AG04449 (cell line): Measurements from ENCODE around the gene PADI2.

Source experiments
- CTCF ChIA-PET: fragments of 350-600 bp; formaldehyde crosslinking; extraction: SDS; loops from one replicate; lab custom pipeline; 2021; ENCODE audit warnings: antibody characterized with exemption; lab: Yijun Ruan, JAX
- POLR2A ChIA-PET: fragments of 400-600, 350-600 bp; formaldehyde crosslinking; extraction: SDS; loops from one replicate; lab custom pipeline; 2020; ENCODE audit warnings: antibody characterized with exemption, inconsistent platforms; lab: Yijun Ruan, JAX
- DNase-seq: peaks from one replicate; pipeline ENCODE4 v3.0.0-alpha.2; 2010; ENCODE audit warnings: low read depth, low spot score
- H3K4me3 ChIP-seq: 2 replicates; pipeline ENCODE4 v1.5.1; 2011; ENCODE audit warnings: low read depth, mild to moderate bottlenecking, control low read depth, low read length
- CTCF ChIP-seq: IDR thresholded peaks from one replicate; pipeline ENCODE4 v1.5.1; 2011; ENCODE audit warnings: mild to moderate bottlenecking, moderate library complexity, low read length, control low read depth, inconsistent platforms; ENCODE audit not compliant: insufficient read depth; ENCODE audit errors: missing control alignments

PADI2 gene

GRCh38 chr1:17070163-17070525 is 49.1 kb downstream of the PADI2 start:
- ChIA-PET CTCF (interaction anchor here (1.4 kb wide), 1 partner anchor 10 kb away, joined by 6 read pairs; no protein-coding TSS in a partner anchor), POLR2A (no interaction called here)
- TF ChIP-seq CTCF, result no peak
- H3K4me3 ChIP-seq, result no peak overlapping the region
- no peak for DNase-seq

GRCh38 chr1:17069452-17070162 is 49.6 kb downstream of the PADI2 start:
- no peak for TF ChIP-seq CTCF
- no peak for DNase-seq
- H3K4me3 ChIP-seq, result no peak overlapping the region
- CTCF ChIA-PET, result interaction anchor here (1.4 kb wide), 1 partner anchor 9 kb away, joined by 6 read pairs; no protein-coding TSS in a partner anchor
- POLR2A ChIA-PET, result no interaction called here

- no peak for TF ChIP-seq CTCF
- CTCF ChIA-PET, result no interaction called here
- POLR2A ChIA-PET, result no interaction called here
- DNase-seq, result no peak
- no peak overlapping the region for H3K4me3 ChIP-seq
Observed at GRCh38 chr1:17068789-17069188, 50.5 kb downstream of the PADI2 start.

GRCh38 chr1:17067465-17068240 is 51.6 kb downstream of the PADI2 start:
- CTCF ChIA-PET, result interaction anchor here (0.8 to 1.0 kb wide), 2 partner anchors 58 to 269 kb away, joined by 3 read pairs; no protein-coding TSS in a partner anchor

GRCh38 chr1:17067069-17067426 is 52.2 kb downstream of the PADI2 start:
- CTCF ChIA-PET, result interaction anchor here (0.8 kb wide), 2 partner anchors 8 to 59 kb away, joined by 3 read pairs; no protein-coding TSS in a partner anchor
- DNase-seq, result no peak
- TF ChIP-seq CTCF, result no peak
- no peak overlapping the region for H3K4me3 ChIP-seq
- POLR2A ChIA-PET, result no interaction called here

More at GRCh38 chr1:17067465-17068240, 51.6 kb downstream of the PADI2 start:
- no peak for TF ChIP-seq CTCF
- DNase-seq, result no peak
- H3K4me3 ChIP-seq, result no peak overlapping the region
- POLR2A ChIA-PET, result no interaction called here

GRCh38 chr1:17066361-17067068 is 52.7 kb downstream of the PADI2 start:
- no peak for TF ChIP-seq CTCF

More at GRCh38 chr1:17066361-17067068, 52.7 kb downstream of the PADI2 start:
- ChIA-PET CTCF (interaction anchor here (0.8 to 1.4 kb wide), 4 partner anchors 9 to 270 kb away, joined by 3 to 5 read pairs (median 3); no protein-coding TSS in a partner anchor), POLR2A (no interaction called here)
- DNase-seq, result no peak
- H3K4me3 ChIP-seq, result no peak overlapping the region
